Stimulated activated CD4-positive, alpha-beta T cell treated with anti-CD3 and anti-CD28 coated beads, Interleukin-2, amount 100 ng/mL, for 4 hours (primary cell): ENCODE measurements around the gene LONP1.

Source experiments
- DNase-seq: peaks from one replicate; pipeline ENCODE4 v3.0.0-alpha.2; 2020; ENCODE audit warnings: low read depth

Gene LONP1

GRCh38 chr19:5648464-5648863, 71.5 kb downstream of the LONP1 start:
- DNase-seq, result no peak

DNA sequence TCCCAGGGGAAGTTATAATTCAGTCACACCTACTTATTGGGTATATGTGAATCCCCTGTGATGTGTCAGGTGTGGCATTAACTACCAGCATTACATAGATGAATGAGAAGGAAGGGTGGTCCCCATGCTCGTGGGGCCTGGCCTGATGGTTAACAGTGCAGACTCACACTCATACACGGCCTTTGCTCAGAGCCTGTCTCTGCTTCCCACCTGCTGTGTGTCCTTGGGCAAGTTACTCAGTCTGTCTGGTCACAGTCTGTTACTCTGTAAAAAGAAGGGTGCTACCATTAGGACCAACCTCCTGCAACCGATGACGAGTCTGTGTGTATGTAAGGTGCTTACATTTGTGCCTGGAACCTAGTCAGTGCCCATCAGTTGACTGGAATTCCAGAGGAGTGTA, 73.2 kb downstream of the LONP1 start:
- no peak for DNase-seq

DNA sequence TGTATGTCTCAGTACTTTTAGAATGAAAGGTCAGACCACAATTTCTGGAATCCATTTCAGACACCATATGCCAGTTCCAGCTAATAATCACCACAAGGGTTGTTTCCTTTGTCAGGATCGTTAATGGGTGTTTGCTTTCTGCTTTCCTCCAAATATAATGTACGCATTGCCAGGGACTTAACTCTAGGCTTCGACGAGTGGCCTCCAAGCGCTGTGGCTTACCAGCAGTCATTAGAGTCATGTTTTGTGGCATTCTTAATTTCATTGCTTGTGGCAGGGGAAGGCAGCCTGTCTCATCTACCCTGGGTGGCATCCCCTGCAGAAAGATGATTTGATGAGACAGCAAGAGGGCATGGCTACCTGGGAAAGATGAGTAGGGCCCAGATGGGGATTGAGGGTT, 74.5 kb downstream of the LONP1 start:
- no peak for DNase-seq

DNA sequence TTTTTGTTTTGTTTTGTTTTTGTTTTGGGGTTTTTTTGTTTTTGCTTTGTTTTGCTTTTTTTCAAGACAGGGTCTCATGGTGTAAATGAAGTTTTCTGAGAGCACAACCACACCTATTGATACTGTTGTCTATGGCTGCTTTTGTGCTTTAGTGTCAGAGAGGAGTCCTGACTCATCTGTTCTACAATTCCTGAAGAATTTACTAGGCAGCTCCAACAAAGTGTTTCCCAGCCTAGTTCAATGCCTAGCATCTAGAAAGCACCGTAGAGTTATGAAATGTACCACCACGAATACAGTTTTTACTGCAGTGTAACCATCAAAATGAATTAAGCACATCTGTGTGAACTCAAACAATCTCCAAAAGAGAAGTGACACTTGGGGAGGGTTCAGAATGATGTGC, 75.9 kb downstream of the LONP1 start:
- no peak for DNase-seq

- no peak for DNase-seq
Measured at GRCh38 chr19:5643060-5643459, 76.9 kb downstream of the LONP1 start.

GRCh38 chr19:5642204-5642603, 77.7 kb downstream of the LONP1 start:
- no peak for DNase-seq
